ENCODE data around the gene DCD.

DNA sequence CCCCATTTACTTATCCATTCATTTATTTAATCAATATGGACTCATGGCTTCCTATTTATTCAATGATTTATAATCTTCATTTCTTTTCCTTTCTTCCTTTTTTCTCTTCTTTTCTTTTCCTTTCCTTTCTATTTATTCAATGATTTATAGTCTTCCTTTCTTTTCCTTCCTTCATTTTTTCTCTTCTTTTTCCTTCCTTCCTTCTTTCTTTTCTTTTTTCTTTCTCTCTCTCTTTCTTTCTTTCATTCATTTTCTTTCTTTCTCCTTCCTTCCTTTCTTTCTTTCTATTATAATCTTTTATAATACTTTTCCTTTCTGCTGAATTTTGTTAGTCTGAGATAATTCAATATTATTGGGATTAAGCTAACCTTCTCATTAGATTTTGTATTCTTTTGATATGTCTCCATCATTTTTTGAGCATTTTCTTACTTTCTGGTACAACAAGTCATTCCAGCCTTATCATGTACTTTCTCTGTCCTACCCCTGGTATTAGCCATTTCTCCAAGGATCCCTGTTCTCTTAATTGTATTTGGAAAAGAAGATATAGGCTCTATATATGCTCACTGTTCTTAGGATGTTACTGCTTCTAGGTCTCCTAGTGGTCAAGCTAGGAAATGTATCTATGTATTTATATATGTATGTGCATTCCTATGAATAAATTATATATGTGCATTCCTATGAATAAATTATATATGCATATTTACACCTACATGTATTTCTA is 25.5 kb downstream of the DCD start:
- no peak for TF ChIP-seq SUZ12 (IDR thresholded peaks at IDR 0.05)
- no peak for TF ChIP-seq ZNF384 (IDR thresholded peaks at IDR 0.05)
- TF ChIP-seq SP1 (IDR thresholded peaks at IDR 0.05) = no peak
- TF ChIP-seq CTBP1 (IDR thresholded peaks at IDR 0.05; ENCODE audit: borderline replicate concordance) = no peak
- TF ChIP-seq ELF4 (IDR thresholded peaks at IDR 0.05) = no peak
- TF ChIP-seq TARDBP (IDR thresholded peaks at IDR 0.05) = no peak
- TF ChIP-seq FOXA1 (IDR thresholded peaks at IDR 0.05) = no peak
- TF ChIP-seq BHLHE40 (IDR thresholded peaks at IDR 0.05; ENCODE audit: borderline replicate concordance) = no peak
- no peak for TF ChIP-seq FOXK2 (IDR thresholded peaks at IDR 0.05)
- no peak for TF ChIP-seq L3MBTL2 (conservative IDR thresholded peaks at IDR 0.05)
- TF ChIP-seq HDGF (IDR thresholded peaks at IDR 0.05; ENCODE audit: borderline replicate concordance) = no peak
- no peak for TF ChIP-seq FOXM1 (IDR thresholded peaks at IDR 0.05; ENCODE audit: borderline replicate concordance)
